CD14-positive monocyte (primary cell): ENCODE data around the gene TMEM178B. TPM values are rescaled to one million over a fixed set of nuclear protein-coding genes. Genes with fewer than 3 reads are reported as not detected.

ENCODE experiments used
- DNase-seq, 3 donors: peaks; one replicate each; pipeline ENCODE4 v3.0.0-alpha.2; 2011 to 2022
- H2AFZ ChIP-seq: 2 replicates; pipeline ENCODE4 v1.6.0; 2012; ENCODE audit warnings: mild to moderate bottlenecking, low read depth, low read length, inconsistent platforms; ENCODE audit not compliant: insufficient read depth, poor library complexity, severe bottlenecking
- H3K27ac ChIP-seq, 2 donors: 1 replicate in 1 of 2; 2 replicates in 1 of 2; pipeline ENCODE4 v1.5.1; 2012 to 2013; ENCODE audit warnings: low read length in 2 of 2, control low read depth in 1 of 2, inconsistent platforms in 1 of 2, low read depth in 1 of 2, mild to moderate bottlenecking in 1 of 2
- H3K27me3 ChIP-seq, 2 donors: one replicate each; pipeline versions ENCODE4 v1.6.0 to v1.6.1; 2011 to 2013; ENCODE audit warnings: low read length in 2 of 2; ENCODE audit not compliant: control insufficient read depth in 2 of 2, insufficient read depth in 2 of 2
- H3K36me3 ChIP-seq, 2 donors: replicated peaks in 1 of 2; 1 replicate in 1 of 2; 2 replicates in 1 of 2; pipeline versions ENCODE4 v1.5.1 to v1.6.1; 2012 to 2013; ENCODE audit warnings: low read length in 2 of 2, control low read depth in 1 of 2, inconsistent platforms in 1 of 2, mild to moderate bottlenecking in 1 of 2; ENCODE audit not compliant: insufficient read depth in 2 of 2, control insufficient read depth in 1 of 2
- H3K4me1 ChIP-seq, 2 donors: 1 replicate in 1 of 2; 2 replicates in 1 of 2; pipeline versions ENCODE4 v1.5.1 to v1.6.1; 2012 to 2013; ENCODE audit warnings: low read length in 2 of 2, control low read depth in 1 of 2, inconsistent platforms in 1 of 2, mild to moderate bottlenecking in 1 of 2, moderate library complexity in 1 of 2; ENCODE audit not compliant: insufficient read depth in 2 of 2, control insufficient read depth in 1 of 2
- H3K4me2 ChIP-seq: replicated peaks from 2 replicates; pipeline ENCODE3; 2012; ENCODE audit warnings: low read length, moderate library complexity, mild to moderate bottlenecking; ENCODE audit not compliant: poor library complexity, severe bottlenecking; ENCODE audit errors: extremely low read depth
- H3K4me3 ChIP-seq, 3 experiments: fragments of 200-600 bp in 1 of 3; sonication (generic) in 1 of 3; replicated peaks in 1 of 3; 1 replicate in 2 of 3; 2 replicates in 1 of 3; pipeline ENCODE4 v1.5.1; 2011 to 2013; ENCODE audit warnings: low read length in 3 of 3, mild to moderate bottlenecking in 3 of 3, control low read depth in 2 of 3, low read depth in 2 of 3, inconsistent platforms in 1 of 3, moderate library complexity in 1 of 3
- H3K79me2 ChIP-seq: 2 replicates; pipeline ENCODE4 v1.6.0; 2012; ENCODE audit warnings: mild to moderate bottlenecking, control low read depth, inconsistent platforms, low read length, moderate library complexity; ENCODE audit not compliant: insufficient read depth
- H3K9ac ChIP-seq: 2 replicates; pipeline ENCODE4 v1.6.0; 2017; ENCODE audit warnings: low read length, mild to moderate bottlenecking; ENCODE audit not compliant: insufficient read depth, poor library complexity, severe bottlenecking
- H3K9me3 ChIP-seq, 2 donors: replicated peaks in 1 of 2; 1 replicate in 1 of 2; 2 replicates in 1 of 2; pipeline versions ENCODE4 v1.5.1 to v1.6.1; 2012 to 2013; ENCODE audit warnings: low read length in 2 of 2, control low read depth in 1 of 2; ENCODE audit not compliant: control insufficient read depth in 1 of 2, insufficient read depth in 1 of 2
- H4K20me1 ChIP-seq: 2 replicates; pipeline ENCODE4 v1.6.0; 2012; ENCODE audit warnings: mild to moderate bottlenecking, low read length, control low read depth, moderate library complexity; ENCODE audit not compliant: insufficient read depth
- H3K27ac Mint-ChIP-seq, 7 donors: one replicate each; pipeline ENCODE4 v1.8.0; 2020; ENCODE audit warnings: mild to moderate bottlenecking in 7 of 7, mixed read lengths in 7 of 7, moderate library complexity in 6 of 7, inconsistent platforms in 2 of 7
- H3K27me3 Mint-ChIP-seq, 3 donors: one replicate each; pipeline ENCODE4 v1.8.0; 2021 to 2022; ENCODE audit warnings: low read depth in 3 of 3, mild to moderate bottlenecking in 3 of 3, mixed read lengths in 3 of 3, moderate library complexity in 3 of 3, inconsistent platforms in 1 of 3
- H3K36me3 Mint-ChIP-seq, 2 donors: one replicate each; pipeline ENCODE4 v1.8.0; 2020; ENCODE audit warnings: mixed read lengths in 2 of 2, inconsistent platforms in 1 of 2, mild to moderate bottlenecking in 1 of 2
- H3K4me1 Mint-ChIP-seq: one replicate; pipeline ENCODE4 v1.8.0; 2020; ENCODE audit warnings: mild to moderate bottlenecking, mixed read lengths
- H3K4me3 Mint-ChIP-seq, 2 donors: one replicate each; pipeline ENCODE4 v1.8.0; 2020; ENCODE audit warnings: mild to moderate bottlenecking in 2 of 2, mixed read lengths in 2 of 2, moderate library complexity in 1 of 2
- H3K9me3 Mint-ChIP-seq, 7 donors: one replicate each; pipeline ENCODE4 v1.8.0; 2020 to 2022; ENCODE audit warnings: mixed read lengths in 7 of 7, mild to moderate bottlenecking in 6 of 7, moderate library complexity in 6 of 7, inconsistent platforms in 2 of 7
- CTCF ChIP-seq: fragments of 200-600 bp; IDR thresholded peaks from one replicate; pipeline ENCODE4 v1.8.0; 2022; ENCODE audit warnings: antibody characterized with exemption, mild to moderate bottlenecking
- WGBS: methylation state at CpG from one replicate; pipeline ENCODE4 v1.1.5; 2013; ENCODE audit warnings: missing lambda C conversion rate; ENCODE audit not compliant: insufficient coverage; 5-methylcytosine and 5-hydroxymethylcytosine counted together
- intact Hi-C, 2 donors: fragments of 100-400 bp; cut with micrococcal nuclease; formaldehyde crosslinking; loops; one replicate each; pipeline versions ENCODE4 v1.15.0 to v1.15.1; 2023
- polyA plus RNA-seq, 3 donors: library from polyadenylated mRNA; depleted of rRNA in 1 of 3; unstranded in 2 of 3; stranded (reverse) in 1 of 3; fragments of 300-500 nt in 2 of 3; fragments of >200 nt in 1 of 3; fragmentation: Illumina TruSeq in 2 of 3; gene quantifications; 1 replicate in 2 of 3; 2 replicates in 1 of 3; pipeline ENCODE4 v1.2.3, GENCODE V29; 2012 to 2021

TMEM178B gene
- polyA plus RNA-seq, 3 donors = not detected

GRCh38 chr7:141431140-141431479 lies 357.2 kb downstream of the TMEM178B start:
- intact Hi-C loops = no loop called here
- Histone ChIP-seq H3K4me1 (no peaks in the 10 kb centered on the region), H3K36me3 (no peaks in the 10 kb centered on the region), H3K4me3 (no peak overlapping the region), H3K79me2 (no peaks in the 10 kb centered on the region), H3K27ac (no peak overlapping the region), H4K20me1 (no peaks in the 10 kb centered on the region), H3K9me3 (peaks cover 0 to 2% of the 10 kb centered on the region in 2 donors), H3K27me3 (peaks cover 0 to 3% of the 10 kb centered on the region in 2 donors), H2AFZ (no peak overlapping the region), H3K9ac (no peak overlapping the region), H3K4me2 (no peak overlapping the region)
- no peak for TF ChIP-seq CTCF
- peaks cover 3 to 10% (median 8%) of the 10 kb centered on the region in 7 donors for H3K9me3 Mint-ChIP-seq
- H3K27me3 Mint-ChIP-seq = peaks cover 6 to 8% (median 7%) of the 10 kb centered on the region in 3 donors
- WGBS = 100% methylated on average over 1 of the region's 2 CpGs
- no peaks in the 10 kb centered on the region for H3K36me3 Mint-ChIP-seq
- no peaks in the 10 kb centered on the region for H3K4me1 Mint-ChIP-seq
- H3K4me3 Mint-ChIP-seq = no peak overlapping the region
- DNase-seq = no peak
- no peak overlapping the region for H3K27ac Mint-ChIP-seq

- H3K36me3 ChIP-seq = no peaks in the 10 kb centered on the region
- Mint-ChIP-seq H3K9me3 (peaks cover 0 to 10% (median 5%) of the 10 kb centered on the region in 7 donors), H3K27ac (no peak overlapping the region), H3K4me1 (no peaks in the 10 kb centered on the region), H3K4me3 (no peak overlapping the region), H3K27me3 (peaks cover 6 to 7% (median 6%) of the 10 kb centered on the region in 3 donors), H3K36me3 (no peaks in the 10 kb centered on the region)
- H3K4me3 ChIP-seq = no peak overlapping the region
- intact Hi-C loops = no loop called here
- H3K4me2 ChIP-seq = no peak overlapping the region
- H3K9me3 ChIP-seq = no peaks in the 10 kb centered on the region
- no peaks in the 10 kb centered on the region for H4K20me1 ChIP-seq
- H3K27ac ChIP-seq = no peak overlapping the region
- no peaks in the 10 kb centered on the region for H3K79me2 ChIP-seq
- no peaks in the 10 kb centered on the region for H3K4me1 ChIP-seq
- no peak overlapping the region for H2AFZ ChIP-seq
- no peak for DNase-seq
- no peak for TF ChIP-seq CTCF
- no CpG with 5 or more reads among the region's 1 CpG for WGBS
- no peak overlapping the region for H3K9ac ChIP-seq
- peaks cover 0 to 3% of the 10 kb centered on the region in 2 donors for H3K27me3 ChIP-seq
These were observed 357.8 kb downstream of the TMEM178B start for GRCh38 chr7:141431711-141432110.
